ENCODE data around the gene RBM15B.
A peak's percentile ranks its signal among the peaks of the same experiment; 100 is the strongest.
"Not testable (repeated sequence)": the region's sequence is repeated elsewhere in the genome, so short reads cannot be mapped to it uniquely, and the experiment has no call there.

RBM15B gene

DNA sequence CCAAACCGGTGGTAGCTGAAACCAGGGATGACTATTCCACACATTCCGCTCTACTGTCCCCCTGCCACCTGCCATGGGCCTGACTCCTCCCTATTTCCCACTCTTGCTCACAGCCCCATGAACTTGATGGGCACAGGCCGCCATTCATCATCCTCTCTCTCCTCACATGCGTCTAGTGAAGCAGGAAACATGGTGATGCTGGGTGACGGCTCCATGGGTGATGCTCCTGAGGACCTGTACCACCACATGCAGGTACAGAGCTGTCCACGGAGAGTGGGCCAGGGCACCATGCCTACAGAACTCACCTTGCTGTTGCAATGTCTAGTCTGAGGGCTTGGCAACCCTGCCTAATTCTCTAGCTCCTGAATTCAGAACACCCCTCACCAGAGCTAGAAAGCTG is 29.3 kb upstream of the RBM15B start:
- no peak for DNase-seq (ENCODE audit: extremely low spot score)
- POLR2A ChIA-PET = no interaction called here
- CTCF ChIA-PET = interaction anchor here (2.4 to 3.1 kb wide), 2 partner anchors 10 to 390 kb away, joined by 5 to 11 read pairs; no protein-coding TSS in a partner anchor

DNA sequence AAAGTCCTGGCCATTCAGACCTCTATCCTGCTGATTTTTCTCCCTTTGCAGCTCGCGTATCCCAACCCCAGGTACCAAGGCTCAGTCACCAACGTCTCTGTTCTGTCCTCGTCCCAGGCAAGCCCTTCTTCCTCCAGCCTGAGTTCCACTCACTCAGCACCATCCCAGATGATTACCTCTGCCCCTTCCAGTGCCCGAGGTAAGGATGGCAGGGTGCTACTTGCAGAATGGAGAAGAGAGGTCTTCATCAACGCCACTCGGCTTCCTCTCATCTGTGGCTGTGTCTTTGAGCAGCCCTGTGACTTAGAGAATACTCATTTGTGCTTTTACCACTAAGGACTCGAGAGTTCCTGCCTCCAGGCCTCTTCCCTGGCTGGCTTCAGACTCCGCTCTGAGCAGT is 28.6 kb upstream of the RBM15B start:
- ChIA-PET POLR2A (interaction anchor here (0.5 kb wide), 1 partner anchor 930 kb away, joined by 9 read pairs; no protein-coding TSS in a partner anchor), CTCF (interaction anchor here (2.4 to 3.1 kb wide), 2 partner anchors 9 to 391 kb away, joined by 5 to 11 read pairs; no protein-coding TSS in a partner anchor)
- DNase-seq (ENCODE audit: extremely low spot score) = no peak
- TF ChIP-seq, protein P1, sequence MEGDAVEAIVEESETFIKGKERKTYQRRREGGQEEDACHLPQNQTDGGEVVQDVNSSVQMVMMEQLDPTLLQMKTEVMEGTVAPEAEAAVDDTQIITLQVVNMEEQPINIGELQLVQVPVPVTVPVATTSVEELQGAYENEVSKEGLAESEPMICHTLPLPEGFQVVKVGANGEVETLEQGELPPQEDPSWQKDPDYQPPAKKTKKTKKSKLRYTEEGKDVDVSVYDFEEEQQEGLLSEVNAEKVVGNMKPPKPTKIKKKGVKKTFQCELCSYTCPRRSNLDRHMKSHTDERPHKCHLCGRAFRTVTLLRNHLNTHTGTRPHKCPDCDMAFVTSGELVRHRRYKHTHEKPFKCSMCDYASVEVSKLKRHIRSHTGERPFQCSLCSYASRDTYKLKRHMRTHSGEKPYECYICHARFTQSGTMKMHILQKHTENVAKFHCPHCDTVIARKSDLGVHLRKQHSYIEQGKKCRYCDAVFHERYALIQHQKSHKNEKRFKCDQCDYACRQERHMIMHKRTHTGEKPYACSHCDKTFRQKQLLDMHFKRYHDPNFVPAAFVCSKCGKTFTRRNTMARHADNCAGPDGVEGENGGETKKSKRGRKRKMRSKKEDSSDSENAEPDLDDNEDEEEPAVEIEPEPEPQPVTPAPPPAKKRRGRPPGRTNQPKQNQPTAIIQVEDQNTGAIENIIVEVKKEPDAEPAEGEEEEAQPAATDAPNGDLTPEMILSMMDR (IDR thresholded peaks at IDR 0.05; ENCODE audit: control extremely low read depth, extremely low read depth, low read depth, missing control alignments) = no peak

More for the DNA sequence above, 29.3 kb upstream of the RBM15B start:
- TF ChIP-seq, protein P1 (IDR thresholded peaks at IDR 0.05; ENCODE audit: control extremely low read depth, extremely low read depth, low read depth, missing control alignments) = no peak

DNA sequence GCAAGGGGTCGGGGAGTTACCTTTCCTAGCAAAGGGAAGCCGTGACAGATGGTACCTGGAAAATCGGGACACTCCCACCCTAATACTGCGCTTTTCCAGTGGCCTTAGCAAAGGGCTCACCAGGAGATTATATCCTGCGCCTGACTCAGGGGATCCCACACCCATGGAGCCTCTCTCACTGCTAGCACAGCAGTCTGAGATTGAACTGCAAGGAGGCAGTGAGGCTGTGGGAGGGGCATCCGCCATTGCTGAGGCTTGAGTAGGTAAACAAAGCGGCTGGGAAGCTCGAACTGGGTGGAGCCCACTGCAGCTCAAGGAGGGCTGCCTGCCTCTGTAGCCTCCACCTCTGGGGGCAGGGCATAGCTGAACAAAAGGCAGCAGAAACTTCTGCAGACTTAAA is 22.8 kb upstream of the RBM15B start:
- POLR2A ChIA-PET; DNase-seq (ENCODE audit: extremely low spot score): not testable (repeated sequence)
- CTCF ChIA-PET = interaction anchor here (1.0 to 6.4 kb wide), 3 partner anchors 11 to 753 kb away, joined by 4 to 77 read pairs (median 27); partner anchors contain the start of genes CISH and MAPKAPK3

- CTCF ChIA-PET = interaction anchor here (0.6 to 6.4 kb wide), 22 partner anchors 8 to 781 kb away, joined by 3 to 77 read pairs (median 4); partner anchors contain the start of genes CISH, MANF and MAPKAPK3
- DNase-seq (ENCODE audit: extremely low spot score) = peak; percentile 45
- TF ChIP-seq, protein P1 (IDR thresholded peaks at IDR 0.05; ENCODE audit: control extremely low read depth, extremely low read depth, low read depth, missing control alignments) = peak; percentile 71
- POLR2A ChIA-PET = interaction anchor here (1.0 kb wide), 1 partner anchor 13 kb away, joined by 4 read pairs; the partner anchor contains the start of gene MANF
Measured at GRCh38 chr3:51371943-51372557, 19.0 kb upstream of the RBM15B start.

DNA sequence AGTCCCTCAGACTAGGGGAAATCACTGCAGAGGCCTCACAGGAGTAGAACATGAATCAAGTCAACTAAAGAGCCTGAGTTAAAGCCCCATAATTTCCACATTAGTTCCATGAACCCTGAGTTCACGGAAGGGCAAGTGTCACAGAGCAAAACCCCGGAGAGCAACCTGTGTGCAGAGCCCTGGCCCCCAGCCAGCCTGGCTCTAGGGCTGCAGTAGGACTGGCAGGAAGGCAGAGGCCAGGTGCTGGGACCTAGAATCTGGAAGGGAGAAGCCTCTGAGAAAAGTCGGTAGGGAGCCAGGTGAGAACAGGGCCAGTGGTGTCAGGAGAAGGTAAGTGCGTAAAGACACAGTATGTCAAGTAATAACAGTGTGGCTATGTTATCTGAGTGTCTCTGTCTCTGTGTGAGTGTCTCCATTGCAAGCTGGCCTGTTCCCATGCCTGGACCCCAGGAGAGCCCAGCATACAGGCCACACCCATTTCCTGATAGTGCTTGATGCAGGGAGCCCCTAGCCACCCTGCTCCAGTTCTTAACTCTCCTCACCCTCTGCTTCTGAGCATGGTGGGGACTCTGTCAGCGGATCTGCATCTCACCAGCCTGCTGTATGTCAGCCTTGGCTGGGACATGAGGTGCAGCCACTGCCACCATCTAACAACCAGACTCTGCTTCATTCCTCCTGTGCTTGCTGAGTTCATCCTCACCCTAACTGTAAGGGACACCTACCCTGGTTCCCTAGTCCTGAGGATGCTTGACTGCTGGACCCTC is 17.2 kb upstream of the RBM15B start:
- DNase-seq (ENCODE audit: extremely low spot score) = no peak
- ChIA-PET POLR2A (interaction anchor here (0.5 kb wide), 1 partner anchor 589 kb away, joined by 5 read pairs; no protein-coding TSS in a partner anchor), CTCF (interaction anchor here (2.0 to 5.4 kb wide), 2 partner anchors 15 to 402 kb away, joined by 8 to 27 read pairs; no protein-coding TSS in a partner anchor)
- TF ChIP-seq, protein P1 (IDR thresholded peaks at IDR 0.05; ENCODE audit: control extremely low read depth, extremely low read depth, low read depth, missing control alignments) = no peak

GRCh38 chr3:51374456-51374855 is 16.6 kb upstream of the RBM15B start:
- ChIA-PET POLR2A (interaction anchor here (0.5 kb wide), 1 partner anchor 588 kb away, joined by 5 read pairs; no protein-coding TSS in a partner anchor), CTCF (no interaction called here)
- TF ChIP-seq, protein P1 (IDR thresholded peaks at IDR 0.05; ENCODE audit: control extremely low read depth, extremely low read depth, low read depth, missing control alignments) = no peak
- no peak for DNase-seq (ENCODE audit: extremely low spot score)

All from GM10248 (cell line).